ENCODE results near the gene BIVM.
A peak's percentile ranks its signal among the peaks of the same experiment; 100 is the strongest.

Gene BIVM

GRCh38 chr13:102869948-102870676 is 71.2 kb downstream of the BIVM start:
- Histone ChIP-seq H3K27me3 (ENCODE audit: control insufficient read depth in 1 of 2, insufficient read depth in 2 of 2, low read length in 2 of 2) (no peaks in the 10 kb centered on the region), H3K4me1 (ENCODE audit: control insufficient read depth, insufficient read depth, low read length) (no peaks in the 10 kb centered on the region), H3K9ac (ENCODE audit: low read length in 2 of 2) (peak overlapping the region in 1 of 2 donors; percentile 6), H3K9me3 (ENCODE audit: control insufficient read depth in 2 of 2, low read length in 2 of 2) (no peaks in the 10 kb centered on the region), H3K36me3 (ENCODE audit: control insufficient read depth in 2 of 2, insufficient read depth in 2 of 2, low read length in 2 of 2) (peaks cover 31 to 50% of the 10 kb centered on the region in 2 donors), H3K27ac (ENCODE audit: low read length) (no peak overlapping the region), H3K4me3 (ENCODE audit: low read length in 2 of 2) (no peak overlapping the region)

GRCh38 chr13:102870677-102871415 is 71.9 kb downstream of the BIVM start:
- H3K27ac ChIP-seq (ENCODE audit: low read length) = no peak overlapping the region
- H3K36me3 ChIP-seq (ENCODE audit: control insufficient read depth in 2 of 2, insufficient read depth in 2 of 2, low read length in 2 of 2) = peaks cover 34 to 53% of the 10 kb centered on the region in 2 donors
- no peak overlapping the region for H3K4me3 ChIP-seq (ENCODE audit: low read length in 2 of 2)

GRCh38 chr13:102872131-102872530 is 73.2 kb downstream of the BIVM start:
- H3K36me3 ChIP-seq (ENCODE audit: control insufficient read depth in 2 of 2, insufficient read depth in 2 of 2, low read length in 2 of 2) = peaks cover 31 to 52% of the 10 kb centered on the region in 2 donors
- H3K9me3 ChIP-seq (ENCODE audit: control insufficient read depth in 2 of 2, low read length in 2 of 2) = no peaks in the 10 kb centered on the region
- H3K4me3 ChIP-seq (ENCODE audit: low read length in 2 of 2) = no peak overlapping the region
- H3K27ac ChIP-seq (ENCODE audit: low read length) = no peak overlapping the region
- H3K9ac ChIP-seq (ENCODE audit: low read length in 2 of 2) = no peak overlapping the region
- no peaks in the 10 kb centered on the region for H3K27me3 ChIP-seq (ENCODE audit: control insufficient read depth in 1 of 2, insufficient read depth in 2 of 2, low read length in 2 of 2)
- no peaks in the 10 kb centered on the region for H3K4me1 ChIP-seq (ENCODE audit: control insufficient read depth, insufficient read depth, low read length)

More at GRCh38 chr13:102870677-102871415, 71.9 kb downstream of the BIVM start:
- Histone ChIP-seq H3K27me3 (ENCODE audit: control insufficient read depth in 1 of 2, insufficient read depth in 2 of 2, low read length in 2 of 2) (no peaks in the 10 kb centered on the region), H3K9ac (ENCODE audit: low read length in 2 of 2) (no peak overlapping the region), H3K4me1 (ENCODE audit: control insufficient read depth, insufficient read depth, low read length) (no peaks in the 10 kb centered on the region), H3K9me3 (ENCODE audit: control insufficient read depth in 2 of 2, low read length in 2 of 2) (no peaks in the 10 kb centered on the region)

GRCh38 chr13:102872531-102872930 is 73.6 kb downstream of the BIVM start:
- peaks cover 27 to 52% of the 10 kb centered on the region in 2 donors for H3K36me3 ChIP-seq (ENCODE audit: control insufficient read depth in 2 of 2, insufficient read depth in 2 of 2, low read length in 2 of 2)
- no peak overlapping the region for H3K9ac ChIP-seq (ENCODE audit: low read length in 2 of 2)

GRCh38 chr13:102873653-102874052 is 74.7 kb downstream of the BIVM start:
- Histone ChIP-seq H3K36me3 (ENCODE audit: control insufficient read depth in 2 of 2, insufficient read depth in 2 of 2, low read length in 2 of 2) (peaks cover 20 to 49% of the 10 kb centered on the region in 2 donors), H3K27me3 (ENCODE audit: control insufficient read depth in 1 of 2, insufficient read depth in 2 of 2, low read length in 2 of 2) (no peaks in the 10 kb centered on the region), H3K9me3 (ENCODE audit: control insufficient read depth in 2 of 2, low read length in 2 of 2) (no peaks in the 10 kb centered on the region), H3K4me1 (ENCODE audit: control insufficient read depth, insufficient read depth, low read length) (no peaks in the 10 kb centered on the region), H3K4me3 (ENCODE audit: low read length in 2 of 2) (no peak overlapping the region), H3K9ac (ENCODE audit: low read length in 2 of 2) (no peak overlapping the region), H3K27ac (ENCODE audit: low read length) (no peak overlapping the region)

More at GRCh38 chr13:102872531-102872930, 73.6 kb downstream of the BIVM start:
- Histone ChIP-seq H3K27ac (ENCODE audit: low read length) (no peak overlapping the region), H3K4me1 (ENCODE audit: control insufficient read depth, insufficient read depth, low read length) (no peaks in the 10 kb centered on the region), H3K4me3 (ENCODE audit: low read length in 2 of 2) (no peak overlapping the region), H3K9me3 (ENCODE audit: control insufficient read depth in 2 of 2, low read length in 2 of 2) (no peaks in the 10 kb centered on the region), H3K27me3 (ENCODE audit: control insufficient read depth in 1 of 2, insufficient read depth in 2 of 2, low read length in 2 of 2) (no peaks in the 10 kb centered on the region)

- Histone ChIP-seq H3K4me1 (ENCODE audit: control insufficient read depth, insufficient read depth, low read length) (no peaks in the 10 kb centered on the region), H3K9me3 (ENCODE audit: control insufficient read depth in 2 of 2, low read length in 2 of 2) (no peaks in the 10 kb centered on the region), H3K4me3 (ENCODE audit: low read length in 2 of 2) (no peak overlapping the region), H3K27me3 (ENCODE audit: control insufficient read depth in 1 of 2, insufficient read depth in 2 of 2, low read length in 2 of 2) (no peaks in the 10 kb centered on the region), H3K27ac (ENCODE audit: low read length) (no peak overlapping the region), H3K9ac (ENCODE audit: low read length in 2 of 2) (no peak overlapping the region), H3K36me3 (ENCODE audit: control insufficient read depth in 2 of 2, insufficient read depth in 2 of 2, low read length in 2 of 2) (peaks cover 15 to 45% of the 10 kb centered on the region in 2 donors)
Observed at GRCh38 chr13:102875256-102875655, 76.3 kb downstream of the BIVM start.

GRCh38 chr13:102877303-102877702 is 78.4 kb downstream of the BIVM start:
- Histone ChIP-seq H3K27me3 (ENCODE audit: control insufficient read depth in 1 of 2, insufficient read depth in 2 of 2, low read length in 2 of 2) (no peaks in the 10 kb centered on the region), H3K4me3 (ENCODE audit: low read length in 2 of 2) (no peak overlapping the region), H3K9ac (ENCODE audit: low read length in 2 of 2) (no peak overlapping the region), H3K27ac (ENCODE audit: low read length) (no peak overlapping the region), H3K36me3 (ENCODE audit: control insufficient read depth in 2 of 2, insufficient read depth in 2 of 2, low read length in 2 of 2) (peaks cover 15 to 45% of the 10 kb centered on the region in 2 donors), H3K9me3 (ENCODE audit: control insufficient read depth in 2 of 2, low read length in 2 of 2) (no peaks in the 10 kb centered on the region), H3K4me1 (ENCODE audit: control insufficient read depth, insufficient read depth, low read length) (no peaks in the 10 kb centered on the region)

GRCh38 chr13:102878481-102878880 is 79.6 kb downstream of the BIVM start:
- Histone ChIP-seq H3K4me3 (ENCODE audit: low read length in 2 of 2) (no peak overlapping the region), H3K9ac (ENCODE audit: low read length in 2 of 2) (no peak overlapping the region), H3K27me3 (ENCODE audit: control insufficient read depth in 1 of 2, insufficient read depth in 2 of 2, low read length in 2 of 2) (no peaks in the 10 kb centered on the region), H3K4me1 (ENCODE audit: control insufficient read depth, insufficient read depth, low read length) (no peaks in the 10 kb centered on the region), H3K27ac (ENCODE audit: low read length) (no peak overlapping the region), H3K9me3 (ENCODE audit: control insufficient read depth in 2 of 2, low read length in 2 of 2) (no peaks in the 10 kb centered on the region), H3K36me3 (ENCODE audit: control insufficient read depth in 2 of 2, insufficient read depth in 2 of 2, low read length in 2 of 2) (peaks cover 15 to 39% of the 10 kb centered on the region in 2 donors)

- Histone ChIP-seq H3K4me3 (ENCODE audit: low read length in 2 of 2) (no peak overlapping the region), H3K36me3 (ENCODE audit: control insufficient read depth in 2 of 2, insufficient read depth in 2 of 2, low read length in 2 of 2) (peaks cover 15 to 32% of the 10 kb centered on the region in 2 donors), H3K4me1 (ENCODE audit: control insufficient read depth, insufficient read depth, low read length) (no peaks in the 10 kb centered on the region), H3K27ac (ENCODE audit: low read length) (no peak overlapping the region), H3K9ac (ENCODE audit: low read length in 2 of 2) (no peak overlapping the region), H3K9me3 (ENCODE audit: control insufficient read depth in 2 of 2, low read length in 2 of 2) (no peaks in the 10 kb centered on the region), H3K27me3 (ENCODE audit: control insufficient read depth in 1 of 2, insufficient read depth in 2 of 2, low read length in 2 of 2) (no peaks in the 10 kb centered on the region)
Observed at GRCh38 chr13:102879793-102880499, 81.0 kb downstream of the BIVM start.

GRCh38 chr13:102881819-102882686 is 83.1 kb downstream of the BIVM start:
- Histone ChIP-seq H3K9ac (ENCODE audit: low read length in 2 of 2) (no peak overlapping the region), H3K27me3 (ENCODE audit: control insufficient read depth in 1 of 2, insufficient read depth in 2 of 2, low read length in 2 of 2) (no peaks in the 10 kb centered on the region), H3K4me3 (ENCODE audit: low read length in 2 of 2) (no peak overlapping the region), H3K27ac (ENCODE audit: low read length) (no peak overlapping the region), H3K4me1 (ENCODE audit: control insufficient read depth, insufficient read depth, low read length) (no peaks in the 10 kb centered on the region), H3K36me3 (ENCODE audit: control insufficient read depth in 2 of 2, insufficient read depth in 2 of 2, low read length in 2 of 2) (peaks cover 0 to 11% of the 10 kb centered on the region in 2 donors), H3K9me3 (ENCODE audit: control insufficient read depth in 2 of 2, low read length in 2 of 2) (no peaks in the 10 kb centered on the region)

Measured in stomach smooth muscle (tissue), 2 donors.